ENCODE measurements around the gene SND1.

- TF ChIP-seq CTCF (IDR thresholded peaks at IDR 0.05) (no peak), EZH2 (IDR thresholded peaks at IDR 0.05; ENCODE audit: borderline replicate concordance, insufficient read depth, low read depth, low read length, poor library complexity, severe bottlenecking) (no peak)
Measured at GRCh38 chr7:128024151-128024550, 372.2 kb downstream of the SND1 start.

All from B cell (primary cell).